ENCODE results near the gene PSMA8. TPM values are rescaled to one million over a fixed set of nuclear protein-coding genes. Genes with fewer than 3 reads are reported as not detected.

The PSMA8 gene
- total and polyA plus RNA-seq, 2 of the 8 experiments (the other 6 are each of a cell fraction or from before 2014, with no cell fraction given), result not detected

DNA sequence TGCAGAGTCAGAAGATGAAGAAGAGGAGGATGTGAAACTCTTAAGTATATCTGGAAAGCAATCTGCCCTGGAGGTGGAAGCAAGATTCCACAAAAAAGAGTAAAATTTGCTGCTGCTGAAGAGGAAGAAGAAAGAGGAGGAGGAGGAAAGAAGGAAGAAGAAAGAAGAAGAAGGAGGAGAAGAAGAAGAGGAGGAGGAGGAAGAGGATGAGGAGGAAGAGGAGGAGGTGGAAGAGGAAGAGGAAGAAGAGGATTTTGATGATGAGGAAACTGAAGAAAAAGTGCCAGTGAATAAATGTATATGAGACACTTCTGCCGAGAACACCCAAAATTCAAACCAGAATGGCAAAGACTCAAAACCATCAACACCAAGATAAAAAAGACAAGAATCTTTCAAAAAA lies 71.6 kb downstream of the PSMA8 start:
- no peak overlapping the region for H3K14ac ChIP-seq (ENCODE audit: insufficient read length)
- H3K79me2 ChIP-seq (ENCODE audit: control insufficient read depth in 1 of 2, insufficient read depth in 2 of 2, low read length in 2 of 2), result no peaks in the 10 kb centered on the region
- no peaks in the 10 kb centered on the region for H3K27me3 ChIP-seq (replicated peaks in 1 of 4; ENCODE audit: control insufficient read depth in 3 of 4, extremely low read depth in 1 of 4, insufficient read depth in 3 of 4, low read length in 3 of 4)
- no peak overlapping the region for H2BK20ac ChIP-seq (ENCODE audit: low read length)
- H3K23ac ChIP-seq (ENCODE audit: insufficient read length), result no peak overlapping the region
- H2BK15ac ChIP-seq (ENCODE audit: low read length), result no peak overlapping the region
- DNase-seq (ENCODE audit: low read depth in 1 of 2, low spot score in 2 of 2) (no peak), FAIRE-seq (no peak)
- H3K4me2 ChIP-seq (ENCODE audit: insufficient read depth in 1 of 2, low read depth in 2 of 2, low read length in 2 of 2), result no peak overlapping the region
- no peak overlapping the region for H4K8ac ChIP-seq (ENCODE audit: extremely low read depth, insufficient read depth, low read length)
- H4K5ac ChIP-seq (ENCODE audit: insufficient read length, low read depth, low read length), result no peak overlapping the region
- H2BK5ac ChIP-seq (ENCODE audit: low read depth, low read length), result no peak overlapping the region
- ChIA-PET POLR2A (ENCODE audit: partially characterized antibody) (no interaction called here), CTCF (ENCODE audit: partially characterized antibody) (no interaction called here)
- WGBS, 2 experiments (ENCODE audit: extremely low coverage in 1 of 2, insufficient coverage in 1 of 2, insufficient read length in 1 of 2, insufficient replicate concordance in 2 of 2, low coverage in 1 of 2, low lambda C conversion rate in 2 of 2, missing lambda C conversion rate in 1 of 2), result 100% methylated on average over 1 of the region's 1 CpG; no CpG with 5 or more reads in 1 of the 2 experiments
- H3K9me3 ChIP-seq (ENCODE audit: insufficient read depth in 2 of 2, low read depth in 1 of 2, low read length in 1 of 2), result 0 out of 4 replicates have a peak, but pooled peaks cover 0 to 4% of the 10 kb centered on the region in 2 experiments
- H3K23me2 ChIP-seq (ENCODE audit: low read depth, low read length), result no peaks in the 10 kb centered on the region
- no peak overlapping the region for H2AFZ ChIP-seq (ENCODE audit: low read length)
- H2BK120ac ChIP-seq (replicated peaks; ENCODE audit: low read depth, low read length), result no peak overlapping the region
- H3K4me3 ChIP-seq (ENCODE audit: extremely low read depth in 1 of 4, insufficient read depth in 2 of 4, low read depth in 3 of 4, low read length in 4 of 4), result no peak overlapping the region
- H3K56ac ChIP-seq (replicated peaks; ENCODE audit: insufficient read length, low read depth, low read length), result no peak overlapping the region
- no peak overlapping the region for H2BK12ac ChIP-seq (ENCODE audit: low read depth, low read length)
- no peak overlapping the region for H2AK5ac ChIP-seq (ENCODE audit: low read depth, low read length)
- H3K27ac ChIP-seq (ENCODE audit: low read depth, low read length), result no peak overlapping the region
- H3K36me3 ChIP-seq (ENCODE audit: control insufficient read depth in 2 of 4, insufficient read depth in 4 of 4, low read length in 3 of 4), result no peaks in the 10 kb centered on the region
- H3K4me1 ChIP-seq (replicated peaks in 1 of 4; ENCODE audit: control insufficient read depth in 3 of 4, insufficient read depth in 4 of 4, low read length in 3 of 4), result no peaks in the 10 kb centered on the region; a peak in 1 of 7 replicates
- no peaks in the 10 kb centered on the region for H4K20me1 ChIP-seq (replicated peaks in 1 of 2; ENCODE audit: control insufficient read depth in 1 of 2, insufficient read depth in 2 of 2, low read length in 2 of 2)
- no peak overlapping the region for H3K9ac ChIP-seq (replicated peaks in 1 of 4; ENCODE audit: extremely low read depth in 1 of 4, low read depth in 3 of 4, low read length in 3 of 4)
- no peak overlapping the region for H3K4ac ChIP-seq (replicated peaks; ENCODE audit: insufficient read length, low read depth, low read length)
- no peak overlapping the region for H4K91ac ChIP-seq (replicated peaks; ENCODE audit: insufficient read length, low read length)
- H3K79me1 ChIP-seq (ENCODE audit: low read depth, low read length), result no peaks in the 10 kb centered on the region
- H3K18ac ChIP-seq (ENCODE audit: extremely low read depth, low read length), result no peak overlapping the region
- no peak for TF ChIP-seq PHF8 (conservative IDR thresholded peaks at IDR 0.05; ENCODE audit: low read depth, low read length)
- no peak for TF ChIP-seq KDM1A (IDR thresholded peaks at IDR 0.05; ENCODE audit: borderline replicate concordance, low read length)
- no peak for TF ChIP-seq JUN (IDR thresholded peaks at IDR 0.05; ENCODE audit: low read depth, low read length)
- TF ChIP-seq, protein P1, sequence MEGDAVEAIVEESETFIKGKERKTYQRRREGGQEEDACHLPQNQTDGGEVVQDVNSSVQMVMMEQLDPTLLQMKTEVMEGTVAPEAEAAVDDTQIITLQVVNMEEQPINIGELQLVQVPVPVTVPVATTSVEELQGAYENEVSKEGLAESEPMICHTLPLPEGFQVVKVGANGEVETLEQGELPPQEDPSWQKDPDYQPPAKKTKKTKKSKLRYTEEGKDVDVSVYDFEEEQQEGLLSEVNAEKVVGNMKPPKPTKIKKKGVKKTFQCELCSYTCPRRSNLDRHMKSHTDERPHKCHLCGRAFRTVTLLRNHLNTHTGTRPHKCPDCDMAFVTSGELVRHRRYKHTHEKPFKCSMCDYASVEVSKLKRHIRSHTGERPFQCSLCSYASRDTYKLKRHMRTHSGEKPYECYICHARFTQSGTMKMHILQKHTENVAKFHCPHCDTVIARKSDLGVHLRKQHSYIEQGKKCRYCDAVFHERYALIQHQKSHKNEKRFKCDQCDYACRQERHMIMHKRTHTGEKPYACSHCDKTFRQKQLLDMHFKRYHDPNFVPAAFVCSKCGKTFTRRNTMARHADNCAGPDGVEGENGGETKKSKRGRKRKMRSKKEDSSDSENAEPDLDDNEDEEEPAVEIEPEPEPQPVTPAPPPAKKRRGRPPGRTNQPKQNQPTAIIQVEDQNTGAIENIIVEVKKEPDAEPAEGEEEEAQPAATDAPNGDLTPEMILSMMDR (IDR thresholded peaks at IDR 0.05; ENCODE audit: control extremely low read depth in 1 of 3, insufficient read depth in 1 of 3, low read depth in 1 of 3, low read length in 3 of 3), result no peak
- no peak for TF ChIP-seq GTF2F1 (IDR thresholded peaks at IDR 0.05; ENCODE audit: borderline replicate concordance, low read depth, low read length)
- TF ChIP-seq, protein P2, sequence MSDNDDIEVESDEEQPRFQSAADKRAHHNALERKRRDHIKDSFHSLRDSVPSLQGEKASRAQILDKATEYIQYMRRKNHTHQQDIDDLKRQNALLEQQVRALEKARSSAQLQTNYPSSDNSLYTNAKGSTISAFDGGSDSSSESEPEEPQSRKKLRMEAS (IDR thresholded peaks at IDR 0.05), result no peak
- TF ChIP-seq YY1 (IDR thresholded peaks at IDR 0.05; ENCODE audit: low read depth, low read length), result no peak
- TF ChIP-seq BACH1 (IDR thresholded peaks at IDR 0.05; ENCODE audit: low read length), result no peak
- TF ChIP-seq RAD21 (IDR thresholded peaks at IDR 0.05 in 1 of 2, conservative IDR thresholded peaks at IDR 0.05 in 1 of 2; ENCODE audit: low read depth in 2 of 2, low read length in 2 of 2), result no peak
- TF ChIP-seq SUZ12 (IDR thresholded peaks at IDR 0.05; ENCODE audit: low read length), result no peak

Measured in H1 (cell line).